Spleen (tissue), 11 donors: Measurements from ENCODE around the gene PKN1. TPM values are rescaled to one million over a fixed set of nuclear protein-coding genes. Genes with fewer than 3 reads are reported as not detected.
A peak's percentile ranks its signal among the peaks of the same experiment; 100 is the strongest.
"Not testable (repeated sequence)": the region's sequence is repeated elsewhere in the genome, so short reads cannot be mapped to it uniquely, and the experiment has no call there.

Source experiments
- DNase-seq: peaks from one replicate; pipeline ENCODE4 v3.0.0-alpha.2; 2020
- H3K27ac ChIP-seq, 8 donors: fragments of 200-600 bp; sonication (generic) in 7 of 8; 1 replicate in 4 of 8; 2 replicates in 4 of 8; pipeline versions ENCODE4 v1.5.0 to v1.8.0; 2016 to 2021; ENCODE audit warnings: inconsistent platforms in 4 of 8, mild to moderate bottlenecking in 4 of 8, moderate library complexity in 1 of 8
- H3K27me3 ChIP-seq, 7 donors: fragments of 200-600 bp; sonication (generic) in 6 of 7; replicated peaks in 1 of 7; 1 replicate in 4 of 7; 2 replicates in 3 of 7; pipeline versions ENCODE4 v1.5.0 to v1.8.0; 2016 to 2021; ENCODE audit warnings: inconsistent platforms in 3 of 7, mild to moderate bottlenecking in 1 of 7
- H3K36me3 ChIP-seq, 6 donors: fragments of 200-600 bp; sonication (generic) in 5 of 6; 1 replicate in 4 of 6; 2 replicates in 2 of 6; pipeline versions ENCODE4 v1.5.0 to v1.8.0; 2016 to 2021; ENCODE audit warnings: inconsistent platforms in 2 of 6
- H3K4me1 ChIP-seq, 6 donors: fragments of 200-600 bp; sonication (generic) in 5 of 6; 1 replicate in 3 of 6; 2 replicates in 3 of 6; pipeline versions ENCODE4 v1.5.0 to v1.8.0; 2016 to 2021; ENCODE audit warnings: inconsistent platforms in 3 of 6
- H3K4me3 ChIP-seq, 8 donors: fragments of 200-600 bp; sonication (generic) in 7 of 8; 1 replicate in 4 of 8; 2 replicates in 4 of 8; pipeline versions ENCODE4 v1.5.0 to v1.8.0; 2016 to 2021; ENCODE audit warnings: inconsistent platforms in 4 of 8, mild to moderate bottlenecking in 4 of 8, moderate library complexity in 2 of 8
- H3K9me3 ChIP-seq, 8 donors: fragments of 200-600 bp; sonication (generic) in 7 of 8; 1 replicate in 4 of 8; 2 replicates in 4 of 8; pipeline versions ENCODE4 v1.5.0 to v1.8.0; 2016 to 2021; ENCODE audit warnings: inconsistent platforms in 4 of 8
- CTCF ChIP-seq, 11 experiments: fragments of 200-600 bp in 7 of 11; fragments of 450-650 bp in 4 of 11; sonication (generic) in 4 of 11; IDR thresholded peaks in 8 of 11; conservative IDR thresholded peaks in 3 of 11; 1 replicate in 7 of 11; 2 replicates in 4 of 11; pipeline versions ENCODE4 v1.4.0 to v1.8.0; 2016 to 2021; ENCODE audit warnings: antibody characterized with exemption in 11 of 11, inconsistent platforms in 4 of 11, mild to moderate bottlenecking in 1 of 11
- POLR2A ChIP-seq, 3 donors: fragments of 450-650 bp; IDR thresholded peaks; one replicate each; pipeline ENCODE4 v1.5.1; 2017; ENCODE audit warnings: antibody characterized with exemption in 3 of 3, mild to moderate bottlenecking in 1 of 3
- POLR2AphosphoS5 ChIP-seq, 3 donors: sonication (generic); formaldehyde crosslinking; IDR thresholded peaks; one replicate each; pipeline ENCODE4 v1.5.1; 2017; ENCODE audit warnings: antibody characterized with exemption in 3 of 3
- WGBS, 5 donors: extraction: QIAGEN DNeasy Blood & Tissue Kit in 3 of 5; methylation state at CpG; one replicate each; pipeline versions ENCODE4 v1.1.5 to v1.1.7; 2013 to 2018; 5-methylcytosine and 5-hydroxymethylcytosine counted together
- intact Hi-C: fragments of 100-400 bp; cut with DNase I; formaldehyde crosslinking; loops from one replicate; pipeline ENCODE4 v1.15.0; 2023; ENCODE audit warnings: low total_unique reads
- polyA plus RNA-seq, 3 donors: library from polyadenylated mRNA; stranded (reverse); fragments of 200-250 nt; gene quantifications; one replicate each; pipeline ENCODE4 v1.2.1, GENCODE V29; 2013
- total RNA-seq, 7 donors: library from RNA; depleted of rRNA in 3 of 7; stranded (reverse); fragments of >200 nt in 3 of 7; fragmentation: NEBNext Ultra II Directional in 4 of 7; extraction: Animal tissue kit (Norgen Biotek cat#: 25700) in 4 of 7; gene quantifications; one replicate each; pipeline versions ENCODE4 v1.1.0 to v1.2.1, GENCODE V29; 2016 to 2021
- donor health status: healthy with polysubstance abuse.
- donor health status: DM: no; HTN: no; CAD: no; lungs with moderate emphysema.
- donor health status: DM: no; HTN: no; CAD: no.
- donor health status: Bipolar disorder and iron deficiency.
- donor health status: healthy.
- donor health status: DM: no; HTN: no; CAD: no.
- donor health status: DM: yes; HTN: yes; CAD: no.

The PKN1 gene
- total and polyA plus RNA-seq, 10 donors, result 93.3 to 213 (median 166) TPM

- TF ChIP-seq CTCF (IDR thresholded peaks at IDR 0.05 in 8 of 11, conservative IDR thresholded peaks at IDR 0.05 in 3 of 11), result no peak
- TF ChIP-seq POLR2A (IDR thresholded peaks at IDR 0.05), result no peak
- no peak for TF ChIP-seq POLR2AphosphoS5 (IDR thresholded peaks at IDR 0.05)
- Histone ChIP-seq H3K27me3 (no peaks in the 10 kb centered on the region), H3K4me1 (peaks cover 0 to 23% (median 5%) of the 10 kb centered on the region in 6 donors), H3K4me3 (no peak overlapping the region), H3K9me3 (no peaks in the 10 kb centered on the region), H3K27ac (no peak overlapping the region), H3K36me3 (peaks cover 2 to 100% (median 89%) of the 10 kb centered on the region in 6 donors)
- intact Hi-C loops, result no loop called here
- DNase-seq, result no peak
- WGBS, 5 donors, result 70 to 99% (median 96%) methylated on average over 2 of the region's 2 CpGs
Observed at GRCh38 chr19:14460935-14461334, 27.8 kb downstream of the PKN1 start.

- Histone ChIP-seq H3K36me3 (peaks cover 2 to 100% (median 97%) of the 10 kb centered on the region in 6 donors), H3K4me1 (peaks cover 0 to 23% (median 5%) of the 10 kb centered on the region in 6 donors)
- H3K27ac ChIP-seq, H3K9me3 ChIP-seq, H3K27me3 ChIP-seq, DNase-seq, H3K4me3 ChIP-seq, intact Hi-C loops: not testable (repeated sequence)
- WGBS, 5 donors, result 75 to 90% (median 86%) methylated on average over 6 to 7 of the region's 7 CpGs
Observed at GRCh38 chr19:14462401-14462800, 29.3 kb downstream of the PKN1 start.

- H3K4me1 ChIP-seq, result peaks cover 0 to 15% (median 4%) of the 10 kb centered on the region in 6 donors
- peaks cover 2 to 100% (median 97%) of the 10 kb centered on the region in 6 donors for H3K36me3 ChIP-seq
- H3K4me3 ChIP-seq, result no peak overlapping the region
- no peaks in the 10 kb centered on the region for H3K27me3 ChIP-seq
- H3K27ac ChIP-seq, result no peak overlapping the region
- H3K9me3 ChIP-seq, result no peaks in the 10 kb centered on the region
- no peak for TF ChIP-seq POLR2A (IDR thresholded peaks at IDR 0.05)
- TF ChIP-seq CTCF (IDR thresholded peaks at IDR 0.05 in 8 of 11, conservative IDR thresholded peaks at IDR 0.05 in 3 of 11), result no peak
- peak in 1 of 3 donors; percentile 59 for TF ChIP-seq POLR2AphosphoS5 (IDR thresholded peaks at IDR 0.05)
- no peak for DNase-seq
- intact Hi-C loops, result no loop called here
- WGBS, 5 donors, result 94 to 98% (median 96%) methylated on average over 14 to 21 of the region's 21 CpGs
Observed at GRCh38 chr19:14463747-14464146, 30.6 kb downstream of the PKN1 start.

GRCh38 chr19:14467391-14467790 is 34.3 kb downstream of the PKN1 start:
- Histone ChIP-seq H3K36me3 (peaks cover 0 to 95% (median 92%) of the 10 kb centered on the region in 6 donors), H3K4me1 (peaks cover 5 to 13% (median 10%) of the 10 kb centered on the region in 6 donors), H3K4me3 (no peak overlapping the region), H3K9me3 (no peaks in the 10 kb centered on the region), H3K27ac (no peak overlapping the region), H3K27me3 (peaks cover 0 to 4% (median 2%) of the 10 kb centered on the region in 7 donors)
- WGBS, 5 donors, result 80 to 87% (median 84%) methylated on average over 12 of the region's 12 CpGs
- DNase-seq, result no peak
- no peak for TF ChIP-seq POLR2A (IDR thresholded peaks at IDR 0.05)
- peak in 2 of 3 donors; percentile 24 to 52 for TF ChIP-seq POLR2AphosphoS5 (IDR thresholded peaks at IDR 0.05)
- TF ChIP-seq CTCF (IDR thresholded peaks at IDR 0.05 in 8 of 11, conservative IDR thresholded peaks at IDR 0.05 in 3 of 11), result no peak
- intact Hi-C loops, result no loop called here

- Histone ChIP-seq H3K9me3 (no peaks in the 10 kb centered on the region), H3K27me3 (peaks cover 0 to 8% (median 6%) of the 10 kb centered on the region in 7 donors), H3K4me3 (no peak overlapping the region), H3K4me1 (peaks cover 8 to 17% (median 14%) of the 10 kb centered on the region in 6 donors), H3K27ac (no peak overlapping the region), H3K36me3 (peaks cover 0 to 91% (median 88%) of the 10 kb centered on the region in 6 donors)
- DNase-seq, result no peak
- WGBS, 5 donors, result 73 to 84% (median 76%) methylated on average over 8 to 9 of the region's 9 CpGs
- no peak for TF ChIP-seq POLR2A (IDR thresholded peaks at IDR 0.05)
- TF ChIP-seq POLR2AphosphoS5 (IDR thresholded peaks at IDR 0.05), result peak in 1 of 3 donors; percentile 7
- no peak for TF ChIP-seq CTCF (IDR thresholded peaks at IDR 0.05 in 8 of 11, conservative IDR thresholded peaks at IDR 0.05 in 3 of 11)
- intact Hi-C loops, result no loop called here
Observed at GRCh38 chr19:14467816-14468215, 34.7 kb downstream of the PKN1 start.
